OCI-LY1 (cell line): ENCODE measurements around the gene GPR158.

Experiments
- H2AFZ ChIP-seq: fragments of 200-600 bp; sonication (generic), shearing (Covaris generic); 2 replicates; pipeline ENCODE4 v1.6.0; 2014; ENCODE audit warnings: antibody characterized with exemption, mild to moderate bottlenecking, low read length
- H3F3A ChIP-seq: fragments of 200-600 bp; sonication (generic), shearing (Covaris generic); 2 replicates; pipeline ENCODE4 v1.6.0; 2014; ENCODE audit warnings: mild to moderate bottlenecking, antibody characterized with exemption, low read length, moderate library complexity; ENCODE audit not compliant: insufficient read depth
- H3K27ac ChIP-seq: fragments of 200-600 bp; sonication (generic); 2 replicates; pipeline ENCODE4 v1.5.1; 2014; ENCODE audit warnings: low read length, mixed run types, mild to moderate bottlenecking, low read depth; ENCODE audit not compliant: poor library complexity, severe bottlenecking
- H3K27me3 ChIP-seq: fragments of 200-600 bp; sonication (generic); 2 replicates; pipeline ENCODE4 v1.6.0; 2014; ENCODE audit warnings: antibody characterized with exemption, mild to moderate bottlenecking, low read length, moderate library complexity; ENCODE audit not compliant: insufficient read depth
- H3K36me3 ChIP-seq: fragments of 200-600 bp; sonication (generic); 2 replicates; pipeline ENCODE4 v1.6.1; 2014; ENCODE audit warnings: mild to moderate bottlenecking, antibody characterized with exemption, low read length, moderate library complexity, mixed read lengths; ENCODE audit not compliant: insufficient read depth
- H3K4me1 ChIP-seq: fragments of 200-600 bp; sonication (generic); 2 replicates; pipeline ENCODE4 v1.5.1; 2014; ENCODE audit warnings: mild to moderate bottlenecking, low read length, moderate library complexity; ENCODE audit not compliant: insufficient read depth, severe bottlenecking
- H3K4me2 ChIP-seq: fragments of 200-600 bp; sonication (generic), shearing (Covaris generic); 2 replicates; pipeline ENCODE4 v1.6.1; 2014; ENCODE audit warnings: low read length
- H3K4me3 ChIP-seq: fragments of 200-600 bp; sonication (generic); 2 replicates; pipeline ENCODE4 v1.5.1; 2014; ENCODE audit warnings: low read length, low read depth, mild to moderate bottlenecking, mixed read lengths; ENCODE audit not compliant: poor library complexity, severe bottlenecking
- H3K79me2 ChIP-seq: fragments of 200-600 bp; shearing (Covaris generic); 2 replicates; pipeline ENCODE4 v1.6.1; 2016; ENCODE audit warnings: mixed run types, low read length, mixed read lengths; ENCODE audit not compliant: insufficient read depth
- H3K9ac ChIP-seq: fragments of 200-600 bp; sonication (generic), shearing (Covaris generic); 2 replicates; pipeline ENCODE4 v1.6.1; 2014; ENCODE audit warnings: mild to moderate bottlenecking, low read length, mixed read lengths
- H3K9me2 ChIP-seq: fragments of 200-600 bp; sonication (generic), shearing (Covaris generic); 2 replicates; pipeline ENCODE4 v1.6.1; 2014; ENCODE audit warnings: low read depth, mild to moderate bottlenecking, low read length, mixed read lengths
- H3K9me3 ChIP-seq: fragments of 200-600 bp; shearing (Covaris generic); 2 replicates; pipeline ENCODE4 v1.6.1; 2014; ENCODE audit warnings: low read length, mixed read lengths
- H4K20me1 ChIP-seq: fragments of 200-600 bp; sonication (generic), shearing (Covaris generic); 2 replicates; pipeline ENCODE4 v1.6.0; 2016; ENCODE audit warnings: mild to moderate bottlenecking, low read length; ENCODE audit not compliant: insufficient read depth
- CTCF ChIP-seq: fragments of 200-600 bp; sonication (generic), shearing (Covaris generic); IDR thresholded peaks from 2 replicates; pipeline ENCODE4 v1.5.1; 2017; ENCODE audit warnings: mild to moderate bottlenecking, antibody characterized with exemption, low read length, moderate library complexity, mixed read lengths
- EZH2 ChIP-seq: fragments of 200-600 bp; sonication (generic), shearing (Covaris generic); IDR thresholded peaks from 2 replicates; pipeline ENCODE4 v1.8.0; 2017; ENCODE audit warnings: borderline replicate concordance, mixed run types, mild to moderate bottlenecking, antibody characterized with exemption, low read length, moderate library complexity, mixed read lengths

The GPR158 gene

GRCh38 chr10:25388862-25389206 is 214.0 kb downstream of the GPR158 start:
- Histone ChIP-seq H3K27me3 (no peaks in the 10 kb centered on the region), H4K20me1 (no peaks in the 10 kb centered on the region), H3K79me2 (no peaks in the 10 kb centered on the region), H3K4me3 (no peak overlapping the region), H3F3A (no peaks in the 10 kb centered on the region), H3K4me2 (no peak overlapping the region), H3K36me3 (no peaks in the 10 kb centered on the region), H3K27ac (no peak overlapping the region), H2AFZ (no peak overlapping the region), H3K9me3 (peaks cover 3% of the 10 kb centered on the region; the same call in 1 of the 2 replicates), H3K4me1 (no peaks in the 10 kb centered on the region), H3K9ac (no peak overlapping the region), H3K9me2 (no peaks in the 10 kb centered on the region)
- no peak for TF ChIP-seq CTCF
- TF ChIP-seq EZH2, result no peak

- no peaks in the 10 kb centered on the region for H3K4me1 ChIP-seq
- H3K27ac ChIP-seq, result no peak overlapping the region
- H4K20me1 ChIP-seq, result no peaks in the 10 kb centered on the region
- peaks cover 3% of the 10 kb centered on the region; the same call in 1 of the 2 replicates for H3K9me3 ChIP-seq
- H3K79me2 ChIP-seq, result no peaks in the 10 kb centered on the region
- no peaks in the 10 kb centered on the region for H3K27me3 ChIP-seq
- no peak overlapping the region for H3K9ac ChIP-seq
- H3K4me2 ChIP-seq, result no peak overlapping the region
- TF ChIP-seq CTCF, result no peak
- no peak overlapping the region for H2AFZ ChIP-seq
- no peaks in the 10 kb centered on the region for H3F3A ChIP-seq
- H3K9me2 ChIP-seq, result no peaks in the 10 kb centered on the region
- H3K36me3 ChIP-seq, result no peaks in the 10 kb centered on the region
- H3K4me3 ChIP-seq, result no peak overlapping the region
Observed at GRCh38 chr10:25390733-25391132, 215.9 kb downstream of the GPR158 start.

DNA sequence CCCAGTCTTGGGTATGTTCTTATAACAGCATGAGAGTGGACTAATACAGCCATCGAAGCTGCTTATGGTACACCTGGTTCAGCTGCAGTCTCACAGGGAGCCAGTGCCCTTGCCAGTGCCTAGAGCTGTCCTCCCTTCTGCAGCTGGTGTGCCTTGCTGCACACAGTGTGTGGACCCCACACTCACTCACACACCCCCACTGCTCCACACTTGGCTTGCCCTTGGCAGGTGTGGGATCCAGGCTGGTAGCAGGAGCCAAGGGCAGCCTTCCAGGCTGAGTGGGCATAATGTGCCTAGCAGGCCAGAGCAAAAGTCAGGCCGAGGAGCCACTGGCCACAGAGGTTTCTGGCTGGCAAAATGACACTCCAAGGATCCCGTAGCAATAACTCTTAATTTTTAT is 217.3 kb downstream of the GPR158 start:
- Histone ChIP-seq H3K27me3 (no peaks in the 10 kb centered on the region), H3K4me2 (no peak overlapping the region), H3K27ac (no peak overlapping the region), H2AFZ (no peak overlapping the region), H3K9me3 (no peaks in the 10 kb centered on the region), H3K79me2 (no peaks in the 10 kb centered on the region), H3K4me3 (no peak overlapping the region), H3K9ac (no peak overlapping the region), H3F3A (no peaks in the 10 kb centered on the region), H3K9me2 (no peaks in the 10 kb centered on the region), H4K20me1 (no peaks in the 10 kb centered on the region), H3K36me3 (no peaks in the 10 kb centered on the region), H3K4me1 (no peaks in the 10 kb centered on the region)
- TF ChIP-seq EZH2, result no peak

DNA sequence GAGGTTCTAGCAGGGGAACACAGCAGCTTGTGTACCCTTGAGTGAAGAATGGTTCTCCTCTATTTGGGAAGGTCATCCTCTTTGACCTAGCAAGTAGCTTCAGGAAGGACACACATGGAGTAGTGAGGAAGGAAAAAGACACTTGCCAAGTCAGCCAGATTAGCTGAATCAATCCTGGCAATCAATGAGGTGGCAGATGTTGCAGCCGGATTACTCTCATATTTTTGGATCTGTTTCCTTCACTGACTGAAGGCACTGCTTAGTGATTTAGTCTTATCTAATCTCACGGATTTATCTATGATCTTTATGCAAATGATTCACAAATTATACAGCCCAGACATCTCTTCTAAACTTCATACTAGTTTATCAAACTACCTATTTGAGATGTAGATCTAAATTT is 218.8 kb downstream of the GPR158 start:
- no peaks in the 10 kb centered on the region for H3K27me3 ChIP-seq
- no peaks in the 10 kb centered on the region for H3K9me3 ChIP-seq
- H3K36me3 ChIP-seq, result no peaks in the 10 kb centered on the region
- H3K9me2 ChIP-seq, result no peaks in the 10 kb centered on the region
- no peak overlapping the region for H3K27ac ChIP-seq
- TF ChIP-seq EZH2 (no peak), CTCF (no peak)
- H3K79me2 ChIP-seq, result no peaks in the 10 kb centered on the region
- H3F3A ChIP-seq, result no peaks in the 10 kb centered on the region
- H2AFZ ChIP-seq, result no peak overlapping the region
- no peak overlapping the region for H3K4me2 ChIP-seq
- H4K20me1 ChIP-seq, result no peaks in the 10 kb centered on the region
- no peak overlapping the region for H3K4me3 ChIP-seq
- H3K4me1 ChIP-seq, result no peaks in the 10 kb centered on the region
- H3K9ac ChIP-seq, result no peak overlapping the region
